ENCODE results near the gene RRBP1.

The RRBP1 gene

DNA sequence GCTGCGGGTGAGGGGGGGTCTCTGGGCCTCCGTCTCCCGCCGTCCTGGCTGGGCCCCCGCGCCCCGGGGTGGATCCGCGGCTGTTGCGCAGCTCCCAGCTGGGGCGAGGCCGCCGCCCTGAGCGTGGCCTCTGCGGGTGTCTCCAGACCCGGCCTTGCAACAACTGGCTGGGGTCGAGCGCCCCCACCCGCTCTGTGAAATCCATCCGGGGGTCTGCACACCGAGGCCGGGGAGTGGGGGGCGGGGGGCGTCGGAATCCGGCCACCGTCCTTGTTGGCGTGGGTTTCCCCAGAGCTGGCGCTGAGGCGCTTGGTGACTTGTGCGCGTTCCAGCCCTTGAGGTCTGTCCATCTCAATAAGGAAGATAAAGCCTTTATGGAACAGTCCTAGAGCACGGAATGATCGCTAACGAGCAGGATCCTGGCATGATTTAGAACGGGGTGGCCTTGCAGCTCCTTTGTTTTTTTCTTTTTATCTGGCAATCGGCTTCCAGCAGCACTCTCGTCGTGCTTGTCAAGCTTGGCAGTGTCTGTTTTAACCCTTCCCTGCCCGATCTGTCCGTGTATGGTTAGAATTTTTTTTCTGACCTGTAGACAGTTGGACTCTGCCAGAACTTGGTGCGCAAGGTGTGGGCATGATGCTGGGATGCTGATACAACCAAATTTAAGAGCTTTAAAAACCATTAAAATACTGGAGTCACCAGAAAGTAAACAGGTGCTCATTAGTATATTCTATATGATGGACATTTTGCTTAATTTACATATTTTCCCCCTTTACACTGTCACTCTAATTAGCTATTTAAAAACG, 111.5 kb downstream of the RRBP1 start:
- no peak for TF ChIP-seq CTCF (conservative IDR thresholded peaks at IDR 0.05; ENCODE audit: low read length)
- TF ChIP-seq EZH2phosphoT487 (IDR thresholded peaks at IDR 0.05; ENCODE audit: borderline replicate concordance) = no peak
- Histone ChIP-seq H3K4me1 (ENCODE audit: insufficient read depth, low read length, poor library complexity, severe bottlenecking) (peaks cover 30% of the 10 kb centered on the region), H2AFZ (ENCODE audit: low read length) (peak overlapping the region; percentile 98; the same call in 1 of the 2 replicates), H3K4me2 (ENCODE audit: low read depth, low read length, poor library complexity, severe bottlenecking) (peak overlapping the region; percentile 91), H3K9ac (ENCODE audit: low read depth, low read length, poor library complexity, severe bottlenecking) (peak overlapping the region; percentile 70), H3K4me3 (ENCODE audit: low read length, poor library complexity, severe bottlenecking) (peak overlapping the region; percentile 73), H4K20me1 (ENCODE audit: insufficient read depth, low read length, poor library complexity, severe bottlenecking) (peaks cover 41% of the 10 kb centered on the region), H3K9me3 (ENCODE audit: insufficient read depth, low read depth, low read length) (no peaks in the 10 kb centered on the region), H3K79me2 (ENCODE audit: insufficient read depth, low read length) (peaks cover 52% of the 10 kb centered on the region), H3K36me3 (ENCODE audit: insufficient read depth, low read length) (no peaks in the 10 kb centered on the region), H3K9me2 (replicated peaks; ENCODE audit: low read depth, low read length) (no peaks in the 10 kb centered on the region), H3F3A (ENCODE audit: low read depth) (no peaks in the 10 kb centered on the region), H3K27me3 (ENCODE audit: insufficient read depth, low read length, poor library complexity, severe bottlenecking) (no peaks in the 10 kb centered on the region)

- Histone ChIP-seq H2AFZ (ENCODE audit: low read length) (peak within 1 kb of the TSS; percentile 98), H3F3A (ENCODE audit: low read depth) (no peaks in the 10 kb centered on the region), H3K9me3 (ENCODE audit: insufficient read depth, low read depth, low read length) (no peaks in the 10 kb centered on the region), H3K79me2 (ENCODE audit: insufficient read depth, low read length) (peaks cover 44% of the 10 kb centered on the region), H3K27me3 (ENCODE audit: insufficient read depth, low read length, poor library complexity, severe bottlenecking) (no peaks in the 10 kb centered on the region), H3K9ac (ENCODE audit: low read depth, low read length, poor library complexity, severe bottlenecking) (peak within 1 kb of the TSS; percentile 70), H4K20me1 (ENCODE audit: insufficient read depth, low read length, poor library complexity, severe bottlenecking) (peaks cover 33% of the 10 kb centered on the region), H3K36me3 (ENCODE audit: insufficient read depth, low read length) (no peaks in the 10 kb centered on the region), H3K9me2 (replicated peaks; ENCODE audit: low read depth, low read length) (no peaks in the 10 kb centered on the region), H3K4me1 (ENCODE audit: insufficient read depth, low read length, poor library complexity, severe bottlenecking) (peaks cover 29% of the 10 kb centered on the region), H3K4me2 (ENCODE audit: low read depth, low read length, poor library complexity, severe bottlenecking) (peak within 1 kb of the TSS; percentile 91), H3K4me3 (ENCODE audit: low read length, poor library complexity, severe bottlenecking) (peak within 1 kb of the TSS; percentile 73)
- TF ChIP-seq CTCF (conservative IDR thresholded peaks at IDR 0.05; ENCODE audit: low read length) (no peak), EZH2phosphoT487 (IDR thresholded peaks at IDR 0.05; ENCODE audit: borderline replicate concordance) (no peak)
These were observed 112.3 kb downstream of the RRBP1 start, which contains the start of gene DSTN for GRCh38 chr20:17569616-17570346. TSS of gene DSTN (plus strand) at chr20:17570075. CDS start at chr20:17570209, 134 bp downstream.

GRCh38 chr20:17568972-17569521, 113.0 kb downstream of the RRBP1 start:
- Histone ChIP-seq H3K27me3 (ENCODE audit: insufficient read depth, low read length, poor library complexity, severe bottlenecking) (no peaks in the 10 kb centered on the region), H3K36me3 (ENCODE audit: insufficient read depth, low read length) (no peaks in the 10 kb centered on the region), H4K20me1 (ENCODE audit: insufficient read depth, low read length, poor library complexity, severe bottlenecking) (peaks cover 28% of the 10 kb centered on the region), H3K9me3 (ENCODE audit: insufficient read depth, low read depth, low read length) (no peaks in the 10 kb centered on the region), H3F3A (ENCODE audit: low read depth) (no peaks in the 10 kb centered on the region), H3K4me3 (ENCODE audit: low read length, poor library complexity, severe bottlenecking) (no peak overlapping the region), H3K9me2 (replicated peaks; ENCODE audit: low read depth, low read length) (no peaks in the 10 kb centered on the region), H3K9ac (ENCODE audit: low read depth, low read length, poor library complexity, severe bottlenecking) (no peak overlapping the region), H3K4me2 (ENCODE audit: low read depth, low read length, poor library complexity, severe bottlenecking) (no peak overlapping the region), H3K79me2 (ENCODE audit: insufficient read depth, low read length) (peaks cover 38% of the 10 kb centered on the region), H2AFZ (ENCODE audit: low read length) (no peak overlapping the region), H3K4me1 (ENCODE audit: insufficient read depth, low read length, poor library complexity, severe bottlenecking) (peaks cover 26% of the 10 kb centered on the region)
- TF ChIP-seq EZH2phosphoT487 (IDR thresholded peaks at IDR 0.05; ENCODE audit: borderline replicate concordance) = no peak
- TF ChIP-seq CTCF (conservative IDR thresholded peaks at IDR 0.05; ENCODE audit: low read length) = no peak
